NCI-H2107 treated with DMSO at 0.1 percent for 48 hours (cell line): ENCODE measurements around the gene SLC24A4.

Source experiments
- DNase-seq: peaks from one replicate; lab custom pipeline; 2025; ENCODE audit not compliant: unreplicated experiment; lab: John Stamatoyannopoulos, UW

The SLC24A4 gene

GRCh38 chr14:92538412-92538985, 215.5 kb downstream of the SLC24A4 start:
- DNase-seq, result no peak

- DNase-seq, result no peak
Observed at GRCh38 chr14:92539419-92539818, 216.5 kb downstream of the SLC24A4 start.

GRCh38 chr14:92539875-92540274, 216.9 kb downstream of the SLC24A4 start:
- no peak for DNase-seq

- DNase-seq, result no peak
Observed at GRCh38 chr14:92540472-92541048, 217.6 kb downstream of the SLC24A4 start.

- DNase-seq, result no peak
Observed at GRCh38 chr14:92542766-92543554, 220.0 kb downstream of the SLC24A4 start.

- no peak for DNase-seq
Observed at GRCh38 chr14:92544051-92544720, 221.2 kb downstream of the SLC24A4 start.

GRCh38 chr14:92546347-92547053, 223.5 kb downstream of the SLC24A4 start:
- DNase-seq, result no peak

- DNase-seq, result no peak
Observed at GRCh38 chr14:92549105-92549858, 226.3 kb downstream of the SLC24A4 start.

GRCh38 chr14:92549859-92550230, 226.9 kb downstream of the SLC24A4 start:
- DNase-seq, result no peak
